ENCODE measurements around the gene LHX6.

LHX6 gene

DNA sequence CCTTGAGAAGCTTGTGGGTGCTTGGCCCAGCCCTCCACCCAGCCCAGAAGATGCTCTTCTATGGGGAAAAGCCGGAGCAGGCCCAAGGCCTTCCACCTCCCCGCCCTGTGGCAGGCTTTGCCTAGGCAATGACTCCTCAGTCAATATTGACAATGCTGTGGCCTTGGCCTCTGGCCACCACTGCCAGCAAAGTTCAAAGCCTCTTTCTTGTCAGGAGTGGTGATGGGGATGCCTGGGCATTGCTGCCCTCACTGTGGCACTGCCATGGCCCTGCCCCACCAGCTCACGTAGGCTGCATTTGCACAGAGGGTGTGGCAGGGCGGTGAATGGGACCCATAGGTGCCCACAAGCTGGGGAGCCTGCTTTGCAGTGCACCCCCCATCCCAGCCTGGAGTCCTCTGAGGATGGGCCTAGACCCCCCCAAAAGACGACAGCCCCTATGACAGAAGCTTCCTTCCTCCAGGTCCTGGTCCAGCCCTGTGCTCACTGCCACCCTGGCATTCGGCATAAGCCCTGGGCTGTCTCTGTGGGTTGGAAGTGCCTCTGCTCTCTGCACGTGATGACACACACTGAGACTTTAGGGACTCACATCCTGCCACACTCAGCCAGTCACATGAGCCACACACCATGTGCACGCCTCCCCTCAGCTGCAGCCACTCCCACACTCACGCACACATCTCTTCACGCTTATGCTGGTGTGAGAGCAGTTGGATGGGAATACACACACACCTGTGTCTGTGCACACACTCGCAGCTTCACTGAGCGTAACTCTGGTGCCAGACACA is 38.0 kb downstream of the LHX6 start:
- no peak for DNase-seq

DNA sequence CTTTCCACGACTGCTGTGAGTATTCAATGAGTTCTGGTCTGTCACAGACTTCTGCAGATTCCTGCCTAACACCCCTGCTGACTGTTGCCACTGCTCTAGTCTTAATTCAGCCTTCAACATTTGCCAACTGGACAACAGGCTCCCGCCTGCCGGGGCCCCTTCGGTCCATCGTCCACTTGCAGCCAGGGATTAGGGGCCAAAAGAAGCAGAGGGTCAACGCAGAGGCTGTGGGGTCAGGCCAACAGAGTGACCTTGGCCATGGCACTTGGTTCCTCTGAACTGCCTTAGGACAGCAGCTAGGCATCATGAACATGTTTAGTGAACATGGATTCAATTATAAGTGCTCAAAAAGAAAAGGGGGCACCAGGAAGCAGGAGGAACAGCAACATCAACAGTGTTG is 40.4 kb downstream of the LHX6 start:
- no peak for DNase-seq

DNA sequence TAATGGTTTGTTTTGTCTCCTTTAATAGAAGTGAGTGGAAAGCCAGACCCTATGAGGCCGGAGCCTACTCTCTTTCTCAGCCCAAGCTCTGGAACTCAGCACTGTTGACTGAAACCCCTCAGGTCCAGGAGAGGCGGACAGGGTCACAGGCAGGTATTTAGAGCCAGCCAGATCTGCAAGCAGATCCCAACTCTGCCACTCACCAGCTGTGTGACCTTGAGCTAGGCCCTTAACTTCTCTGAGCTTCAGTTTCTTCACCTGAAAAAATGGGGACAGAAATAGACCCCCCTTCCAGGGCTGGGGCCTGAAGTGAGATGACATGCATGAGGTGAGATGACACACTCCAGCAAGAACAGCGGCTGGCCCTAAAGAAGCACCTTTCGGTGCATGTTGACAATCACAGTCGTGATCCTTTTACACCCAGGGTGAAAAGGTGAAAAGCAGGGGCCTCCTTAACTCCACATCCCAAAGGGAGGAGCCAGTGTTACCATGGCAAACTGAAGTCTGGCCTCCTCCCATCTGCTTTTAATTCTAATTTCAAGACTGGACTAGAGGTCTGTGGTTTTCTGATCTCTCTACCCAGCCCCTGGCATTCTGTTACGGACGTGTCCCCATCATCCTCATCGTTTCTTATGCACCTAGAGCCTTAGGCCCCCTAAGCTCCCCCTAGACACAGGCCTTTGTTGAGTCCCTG is 41.8 kb downstream of the LHX6 start:
- no peak for DNase-seq

DNA sequence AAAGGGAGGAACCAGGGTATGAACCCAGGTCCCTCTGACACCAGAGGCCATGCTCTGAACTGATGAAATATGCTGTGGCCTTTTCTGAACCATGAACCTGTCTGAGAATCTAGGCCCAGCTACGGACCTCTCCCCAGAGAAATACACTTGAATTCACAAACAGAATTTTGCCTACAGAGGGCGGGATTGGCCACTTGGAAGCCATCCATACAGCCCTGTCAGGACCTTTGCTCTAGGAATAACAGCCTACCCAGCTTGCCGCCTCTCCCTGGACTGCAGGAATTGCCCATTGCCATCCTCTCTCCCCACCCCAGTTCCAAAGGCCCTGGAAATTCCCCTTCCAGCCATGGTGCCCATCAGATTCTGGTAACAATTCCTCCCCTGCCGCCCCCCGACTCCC is 42.5 kb downstream of the LHX6 start:
- no peak for DNase-seq

DNA sequence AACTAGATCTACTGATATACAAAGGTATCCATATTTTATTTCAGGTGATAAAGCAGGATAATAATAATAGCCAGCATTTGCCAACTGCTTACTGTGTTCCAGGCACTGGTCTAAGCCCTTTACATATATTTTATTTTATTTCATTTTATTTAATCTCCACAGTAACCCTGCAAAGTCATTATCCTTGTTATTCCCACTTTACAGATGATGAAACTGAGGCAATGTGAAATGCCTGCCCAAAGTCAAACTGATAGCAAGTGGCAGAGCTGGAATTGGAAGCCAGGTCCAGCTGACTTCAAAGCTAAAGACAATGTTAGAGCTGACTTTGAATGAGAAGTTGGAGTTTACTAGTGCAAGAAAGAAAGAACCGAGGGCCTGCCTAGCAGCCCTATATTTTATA is 44.2 kb downstream of the LHX6 start:
- no peak for DNase-seq

DNA sequence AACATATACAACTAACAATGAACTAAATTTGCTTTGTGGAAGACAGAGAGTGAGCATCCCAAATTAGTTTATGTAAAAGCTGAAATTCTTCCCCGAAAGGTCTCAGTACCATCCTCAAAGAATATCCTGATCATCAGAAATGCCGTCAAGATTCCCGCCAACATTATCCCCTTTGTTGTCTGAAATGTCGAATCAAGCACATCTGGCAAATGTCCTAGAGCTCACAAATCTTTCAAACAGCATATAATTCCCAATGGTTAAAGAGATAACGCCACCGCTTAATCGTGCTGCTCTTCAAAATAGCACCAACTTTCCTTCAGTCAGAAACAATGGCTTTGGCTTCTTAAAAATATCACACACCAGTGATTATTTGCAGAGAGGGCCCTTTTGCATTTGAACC is 45.3 kb downstream of the LHX6 start:
- DNase-seq, result no peak

DNA sequence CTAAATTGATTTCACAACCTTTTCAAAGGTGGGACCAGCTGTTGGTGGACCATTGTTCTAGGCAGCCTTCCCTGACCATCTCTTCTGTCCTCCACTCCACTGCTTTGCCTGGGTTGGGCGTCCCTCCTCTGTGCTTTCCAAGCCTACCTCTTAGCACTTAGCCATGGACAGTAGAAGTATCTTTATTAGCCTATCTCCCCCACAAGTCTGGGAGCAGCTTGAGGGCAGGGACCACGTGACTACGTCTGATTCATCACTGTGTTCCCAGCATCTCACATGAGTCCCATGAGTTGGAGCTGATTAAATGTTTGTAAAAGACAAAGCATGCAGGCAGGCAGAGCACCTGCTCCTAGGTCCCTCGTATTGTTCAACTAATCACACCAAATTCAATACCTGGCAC is 48.1 kb downstream of the LHX6 start:
- DNase-seq, result no peak

DNA sequence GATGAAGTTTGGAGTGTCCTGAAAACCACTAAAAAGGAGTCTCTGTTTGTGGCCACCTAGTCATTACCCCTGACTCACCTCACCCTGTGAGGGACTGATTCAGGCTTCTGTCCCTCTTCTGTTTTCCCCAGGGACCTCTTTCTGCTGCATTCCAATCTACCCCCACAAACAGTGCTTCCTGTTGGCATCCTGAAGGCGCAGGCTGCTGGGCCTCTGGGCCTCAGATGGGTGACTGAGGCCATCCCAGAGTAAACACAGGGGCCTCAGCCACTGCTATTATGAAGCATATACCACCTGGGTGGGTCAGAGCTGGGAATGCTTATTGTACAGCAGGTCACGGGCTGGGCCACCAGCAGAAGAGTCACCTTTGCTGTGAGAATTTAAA is 49.1 kb downstream of the LHX6 start:
- DNase-seq, result no peak

DNA sequence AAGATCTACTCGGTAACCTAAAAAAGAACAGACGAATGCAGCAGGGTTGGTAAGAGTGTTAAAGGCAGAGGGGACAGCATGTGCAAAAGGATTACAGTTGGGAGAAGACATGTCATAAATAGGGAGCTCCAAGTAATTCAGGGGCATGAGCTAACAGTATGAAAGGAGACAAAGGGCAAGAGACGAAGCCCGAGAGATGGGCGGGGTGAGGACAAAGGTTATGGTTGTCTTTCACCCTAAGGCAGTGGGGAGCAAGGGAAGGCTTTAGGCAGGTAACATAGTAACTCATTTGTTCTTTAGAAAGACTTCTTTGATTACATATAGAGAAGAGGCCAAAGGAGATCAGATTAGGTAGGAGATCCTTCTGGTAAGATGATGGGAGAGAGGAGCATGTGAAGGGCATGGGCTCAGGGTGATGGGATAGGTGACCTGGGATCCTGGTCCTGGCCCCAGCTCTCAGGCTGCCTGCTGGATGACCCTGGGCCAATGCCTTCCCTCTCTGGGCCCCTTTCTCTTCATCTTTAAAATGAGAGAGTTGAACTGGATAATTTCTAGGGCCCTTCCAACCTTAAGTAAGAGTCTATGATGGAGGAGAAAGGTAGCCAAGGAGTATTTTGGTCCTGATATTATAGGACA is 49.6 kb downstream of the LHX6 start:
- DNase-seq, result no peak

DNA sequence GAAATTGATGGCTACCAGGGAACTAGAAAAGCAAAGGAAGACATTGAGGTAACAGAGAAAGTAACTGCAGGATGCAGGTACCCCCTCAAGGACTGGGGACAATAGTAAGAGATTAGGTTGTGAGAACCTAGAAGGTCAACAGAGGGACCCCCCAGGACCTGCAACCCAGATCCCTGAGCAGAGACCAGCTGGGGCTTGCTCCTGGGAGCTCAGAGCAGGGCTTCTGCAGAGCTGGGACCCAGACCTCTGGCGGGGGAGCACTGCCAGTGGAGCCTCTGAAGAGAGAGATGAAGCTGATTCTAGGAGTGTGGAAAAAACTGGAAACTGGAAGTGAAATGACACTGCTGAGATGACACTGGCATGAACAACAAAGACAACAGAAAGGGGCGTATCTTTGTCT is 51.8 kb downstream of the LHX6 start:
- no peak for DNase-seq

DNA sequence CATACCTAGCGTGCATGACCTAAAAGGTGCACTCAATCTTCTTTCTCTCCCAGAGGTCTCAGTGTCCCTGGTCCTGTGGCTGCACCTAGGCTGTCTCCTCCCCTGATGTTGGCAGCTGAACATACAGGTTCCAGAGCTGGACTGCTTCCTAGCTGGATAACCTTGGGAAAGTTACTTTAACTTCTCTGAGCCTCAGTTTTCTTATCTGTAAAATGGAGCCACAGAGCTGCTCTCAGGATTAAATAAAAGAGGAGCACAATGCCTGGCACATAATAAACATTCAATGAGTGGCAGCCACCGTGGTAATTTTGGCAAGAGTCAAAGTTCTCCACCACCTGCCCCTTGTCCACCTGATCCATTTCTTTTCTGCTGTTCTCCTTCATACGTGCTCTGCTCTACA is 55.1 kb downstream of the LHX6 start:
- DNase-seq, result no peak

DNA sequence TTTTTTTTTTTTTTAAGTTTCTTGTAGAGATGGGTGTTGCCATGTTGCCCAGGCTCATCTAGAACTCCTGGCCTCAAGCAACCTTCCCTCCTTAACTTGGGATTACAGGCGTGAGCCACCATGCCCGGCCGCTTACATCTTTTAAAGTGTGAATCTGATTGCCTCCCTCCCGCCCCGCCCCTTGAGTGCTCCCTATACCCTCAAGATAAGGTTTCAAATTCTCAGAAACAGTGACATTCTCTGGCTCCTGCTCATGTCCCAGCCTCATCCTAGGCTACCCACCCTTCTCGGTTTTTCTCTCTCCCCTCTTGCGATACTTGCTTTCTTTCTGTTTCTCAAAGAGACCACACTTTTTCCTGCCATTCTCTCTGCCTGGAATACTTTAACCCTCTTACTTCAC is 56.6 kb downstream of the LHX6 start:
- no peak for DNase-seq

DNA sequence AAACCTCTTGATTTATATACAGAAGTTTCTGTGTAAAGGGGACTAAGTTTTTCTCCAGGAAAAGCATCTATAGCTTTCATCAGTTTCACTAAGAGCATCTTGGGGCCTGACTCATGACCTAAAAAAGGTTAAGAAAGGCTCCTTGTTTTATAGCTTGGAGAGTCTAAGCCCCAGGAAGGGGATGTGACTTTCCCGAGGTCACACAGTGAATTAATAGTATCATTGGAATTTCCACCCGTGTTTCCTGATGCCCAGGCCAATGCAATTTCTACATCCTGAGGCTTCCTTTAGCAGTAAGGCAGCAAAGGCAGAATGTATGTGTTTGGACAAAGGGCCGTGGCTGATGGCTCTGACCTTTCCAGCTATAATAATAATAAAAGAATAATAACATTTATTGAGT is 60.4 kb downstream of the LHX6 start:
- no peak for DNase-seq

DNA sequence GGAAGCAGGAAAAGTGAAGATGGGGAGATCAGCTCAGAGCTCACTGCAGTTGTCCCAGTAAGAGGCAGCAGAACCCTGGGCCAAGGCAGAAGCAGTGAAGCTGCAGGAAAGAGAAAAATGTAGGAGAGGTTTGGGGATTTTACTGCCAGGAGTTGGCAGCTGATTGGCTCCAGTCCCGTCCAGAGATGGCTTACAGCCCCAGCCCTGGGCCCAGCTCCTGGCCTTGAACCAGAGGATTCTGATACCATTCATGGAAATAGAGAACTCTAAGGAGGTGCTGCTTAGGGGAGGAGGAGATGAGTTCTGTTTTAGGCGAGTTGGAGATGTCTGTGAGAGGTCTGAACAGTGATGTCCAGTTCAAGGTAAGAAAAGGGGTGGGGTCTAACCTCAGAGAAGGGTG is 64.5 kb downstream of the LHX6 start:
- DNase-seq, result no peak

DNA sequence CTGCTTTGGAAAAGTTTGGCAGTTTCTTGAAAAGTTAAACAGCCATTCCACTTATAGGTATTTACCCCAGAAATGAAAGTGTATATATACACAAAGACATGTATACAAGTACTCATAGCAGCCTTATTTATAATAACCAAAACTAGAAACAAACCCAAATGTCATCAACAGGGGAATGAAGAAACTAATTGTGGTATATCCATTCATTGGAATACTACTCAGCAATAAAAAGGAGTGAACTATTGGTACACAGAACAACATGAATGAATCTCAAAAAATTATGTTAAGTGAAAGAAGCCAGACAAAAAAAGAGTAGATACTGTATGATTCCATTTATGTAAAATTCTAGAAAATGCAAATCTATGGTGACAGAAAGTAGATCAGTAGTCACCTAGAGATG is 66.3 kb downstream of the LHX6 start:
- no peak for DNase-seq

DNA sequence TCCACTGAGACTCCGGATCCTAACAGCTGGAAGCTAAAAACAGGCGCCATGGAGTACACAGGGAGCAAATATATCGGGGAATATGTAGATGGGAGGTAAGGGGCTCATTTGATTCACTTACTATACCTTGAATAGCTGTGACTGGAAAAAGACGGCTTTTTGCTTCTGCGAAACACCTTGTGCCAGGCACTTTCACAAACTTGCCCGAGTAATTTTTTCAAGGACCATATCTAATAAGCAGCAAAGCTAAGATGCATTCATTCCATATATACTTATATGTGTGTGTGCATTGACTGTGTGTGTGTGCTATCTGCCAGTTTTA is 68.9 kb downstream of the LHX6 start:
- DNase-seq, result no peak

DNA sequence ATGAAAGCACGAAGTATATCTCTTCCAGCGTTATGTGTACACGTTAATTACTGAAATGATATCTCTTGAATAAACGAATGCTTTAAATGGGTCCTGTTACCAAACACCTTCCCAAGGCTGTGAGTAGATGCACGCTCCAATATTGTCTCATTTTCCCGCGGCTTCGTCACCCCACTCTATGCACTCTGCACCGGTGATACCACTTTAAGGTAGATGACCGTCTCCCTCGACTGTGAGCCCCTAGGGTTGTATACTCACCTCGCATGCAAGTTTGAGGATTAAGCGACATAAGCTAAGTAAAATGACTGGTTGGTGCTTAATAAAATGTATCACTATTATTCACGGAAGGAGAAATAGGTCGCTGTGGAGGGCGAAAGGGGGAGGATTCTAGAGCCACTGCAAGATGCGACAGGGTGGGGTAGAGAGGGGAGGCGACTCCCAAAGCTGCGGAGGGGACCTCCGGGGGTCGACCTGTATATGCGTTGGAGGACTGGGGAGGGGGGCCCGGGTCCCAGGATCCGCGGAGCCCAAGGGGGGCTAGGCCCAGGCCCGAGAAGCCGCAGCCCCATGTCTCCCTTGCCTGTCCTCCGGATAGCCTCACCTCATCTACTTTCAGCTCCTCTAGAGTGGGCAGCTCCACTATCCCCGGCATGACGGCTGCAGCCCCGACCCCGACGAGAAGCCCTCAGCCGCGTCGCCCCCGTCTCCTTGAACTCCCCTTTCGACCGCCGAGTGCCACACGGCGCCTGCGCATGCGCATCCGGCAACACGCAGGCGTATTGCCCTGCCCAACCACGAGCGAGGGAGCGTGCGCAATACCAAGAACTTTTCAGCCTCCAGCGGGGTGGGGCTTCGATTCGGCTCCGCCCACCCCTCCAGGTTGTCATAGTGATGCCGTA is 69.5 kb downstream of the LHX6 start, which contains the start of the genes MORN5 and NDUFA8:
MORN5 (plus strand) TSS at position 883 of the 899 bp plus-strand sequence. CDS start 65 bp downstream, outside the sequence.
NDUFA8 (minus strand) TSS at position 754 of the 899 bp plus-strand sequence; CDS start at position 652, 102 bp downstream.
- DNase-seq, result peak; percentile 79 to 87

DNA sequence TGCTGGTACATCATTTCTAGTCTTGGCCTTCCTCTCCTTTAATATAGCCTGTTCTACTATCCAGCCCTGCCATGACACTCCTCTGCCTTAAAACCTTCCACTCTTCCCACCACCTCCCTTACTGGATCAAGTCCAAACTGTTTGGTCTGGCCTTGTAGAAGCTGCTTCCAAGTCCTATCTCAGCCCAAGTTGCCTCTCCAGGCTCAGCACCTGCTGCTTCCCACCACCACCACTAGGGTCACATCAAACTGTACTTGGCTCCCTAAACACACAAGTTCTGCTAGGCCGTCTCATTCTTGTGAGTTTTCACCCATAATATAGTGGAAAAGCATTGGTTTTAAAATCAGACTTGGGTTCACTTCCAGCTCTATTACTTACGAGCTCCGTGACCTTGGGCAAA is 70.6 kb downstream of the LHX6 start:
- peak; percentile 28 to 42 for DNase-seq

DNA sequence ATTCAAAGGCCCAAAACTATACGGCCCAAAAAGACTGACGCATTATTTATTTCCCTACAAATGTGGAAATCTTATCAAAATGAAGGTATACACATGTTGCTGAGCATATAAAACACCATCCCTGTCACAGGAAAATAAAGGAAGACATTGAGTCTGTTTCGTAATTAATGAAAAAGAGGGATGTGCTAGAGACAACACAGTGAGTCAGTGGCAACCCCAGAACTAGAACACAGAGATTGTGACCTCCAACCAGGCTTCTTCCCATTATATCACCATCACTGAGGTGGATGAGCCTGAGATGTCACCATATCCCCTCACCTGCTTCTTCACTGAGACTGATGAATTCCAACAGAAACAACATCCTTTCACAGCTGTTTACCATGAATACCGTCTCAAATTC is 73.0 kb downstream of the LHX6 start:
- DNase-seq, result no peak
